Esophagus muscularis mucosa (tissue), 4 donors: Measurements from ENCODE around the gene SPATS2.

Experiments used
- CTCF ChIP-seq, 3 experiments: fragments of 200-600 bp in 2 of 3; fragments of 450-650 bp in 1 of 3; sonication (generic) in 2 of 3; IDR thresholded peaks; one replicate each; pipeline ENCODE4 v1.5.1; 2017 to 2019; ENCODE audit warnings: antibody characterized with exemption in 3 of 3, mild to moderate bottlenecking in 2 of 3, moderate library complexity in 1 of 3
- EP300 ChIP-seq: sonication (generic); formaldehyde crosslinking; IDR thresholded peaks from one replicate; pipeline ENCODE4 v1.6.1; 2017; ENCODE audit warnings: antibody characterized with exemption
- POLR2A ChIP-seq: fragments of 450-650 bp; IDR thresholded peaks from one replicate; pipeline ENCODE4 v1.6.1; 2017; ENCODE audit warnings: antibody characterized with exemption, moderate library complexity, mild to moderate bottlenecking, low read depth
- POLR2AphosphoS5 ChIP-seq, 2 donors: sonication (generic); formaldehyde crosslinking; IDR thresholded peaks; one replicate each; pipeline ENCODE4 v1.6.1; 2017; ENCODE audit warnings: antibody characterized with exemption in 2 of 2

GRCh38 chr12:49555631-49556390 is 188.5 kb downstream of the SPATS2 start:
- TF ChIP-seq EP300, result no peak
- no peak for TF ChIP-seq CTCF (IDR thresholded peaks at IDR 0.05)
- no peak for TF ChIP-seq POLR2AphosphoS5 (IDR thresholded peaks at IDR 0.05)
- no peak for TF ChIP-seq POLR2A
